NOMO-1 treated with dmso at 0.1 percent for 144 hours (cell line): ENCODE results near the gene KANSL1.
"Not testable (repeated sequence)": the region's sequence is repeated elsewhere in the genome, so short reads cannot be mapped to it uniquely, and the experiment has no call there.

Source experiments
- DNase-seq: peaks from one replicate; lab custom pipeline; 2025; ENCODE audit not compliant: unreplicated experiment; lab: John Stamatoyannopoulos, UW

The KANSL1 gene, protein sequence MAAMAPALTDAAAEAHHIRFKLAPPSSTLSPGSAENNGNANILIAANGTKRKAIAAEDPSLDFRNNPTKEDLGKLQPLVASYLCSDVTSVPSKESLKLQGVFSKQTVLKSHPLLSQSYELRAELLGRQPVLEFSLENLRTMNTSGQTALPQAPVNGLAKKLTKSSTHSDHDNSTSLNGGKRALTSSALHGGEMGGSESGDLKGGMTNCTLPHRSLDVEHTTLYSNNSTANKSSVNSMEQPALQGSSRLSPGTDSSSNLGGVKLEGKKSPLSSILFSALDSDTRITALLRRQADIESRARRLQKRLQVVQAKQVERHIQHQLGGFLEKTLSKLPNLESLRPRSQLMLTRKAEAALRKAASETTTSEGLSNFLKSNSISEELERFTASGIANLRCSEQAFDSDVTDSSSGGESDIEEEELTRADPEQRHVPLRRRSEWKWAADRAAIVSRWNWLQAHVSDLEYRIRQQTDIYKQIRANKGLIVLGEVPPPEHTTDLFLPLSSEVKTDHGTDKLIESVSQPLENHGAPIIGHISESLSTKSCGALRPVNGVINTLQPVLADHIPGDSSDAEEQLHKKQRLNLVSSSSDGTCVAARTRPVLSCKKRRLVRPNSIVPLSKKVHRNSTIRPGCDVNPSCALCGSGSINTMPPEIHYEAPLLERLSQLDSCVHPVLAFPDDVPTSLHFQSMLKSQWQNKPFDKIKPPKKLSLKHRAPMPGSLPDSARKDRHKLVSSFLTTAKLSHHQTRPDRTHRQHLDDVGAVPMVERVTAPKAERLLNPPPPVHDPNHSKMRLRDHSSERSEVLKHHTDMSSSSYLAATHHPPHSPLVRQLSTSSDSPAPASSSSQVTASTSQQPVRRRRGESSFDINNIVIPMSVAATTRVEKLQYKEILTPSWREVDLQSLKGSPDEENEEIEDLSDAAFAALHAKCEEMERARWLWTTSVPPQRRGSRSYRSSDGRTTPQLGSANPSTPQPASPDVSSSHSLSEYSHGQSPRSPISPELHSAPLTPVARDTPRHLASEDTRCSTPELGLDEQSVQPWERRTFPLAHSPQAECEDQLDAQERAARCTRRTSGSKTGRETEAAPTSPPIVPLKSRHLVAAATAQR (N-terminal part only)

DNA sequence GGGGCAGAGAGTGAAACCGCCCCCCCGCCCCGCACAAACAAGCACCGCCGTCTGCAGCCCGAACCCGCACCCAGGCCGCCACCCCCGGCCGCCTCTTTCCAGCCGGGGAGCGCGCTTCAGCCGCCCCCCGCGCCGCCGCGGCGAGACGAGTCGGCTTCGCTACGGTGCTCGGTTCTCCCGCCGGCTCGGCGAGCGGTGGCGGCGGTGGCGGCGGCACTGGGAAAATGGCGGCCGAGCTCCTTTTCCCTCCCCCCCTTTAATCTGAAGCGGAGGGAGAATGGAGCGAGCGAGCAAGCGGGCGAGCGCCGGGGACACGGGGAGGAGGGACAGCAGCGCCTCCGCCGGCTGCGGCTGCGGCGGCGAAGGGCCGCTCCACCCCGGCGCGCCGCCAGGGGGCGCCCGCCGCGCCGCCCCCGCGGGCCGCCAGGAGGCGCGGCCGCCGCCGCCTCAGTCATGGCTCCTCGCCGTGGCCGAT, at the start of gene KANSL1:
KANSL1 (minus strand) TSS at position 279 of the 475 bp plus-strand sequence. CDS start 21,286 bp downstream, outside the sequence.
- peak; percentile 82 for DNase-seq

DNA sequence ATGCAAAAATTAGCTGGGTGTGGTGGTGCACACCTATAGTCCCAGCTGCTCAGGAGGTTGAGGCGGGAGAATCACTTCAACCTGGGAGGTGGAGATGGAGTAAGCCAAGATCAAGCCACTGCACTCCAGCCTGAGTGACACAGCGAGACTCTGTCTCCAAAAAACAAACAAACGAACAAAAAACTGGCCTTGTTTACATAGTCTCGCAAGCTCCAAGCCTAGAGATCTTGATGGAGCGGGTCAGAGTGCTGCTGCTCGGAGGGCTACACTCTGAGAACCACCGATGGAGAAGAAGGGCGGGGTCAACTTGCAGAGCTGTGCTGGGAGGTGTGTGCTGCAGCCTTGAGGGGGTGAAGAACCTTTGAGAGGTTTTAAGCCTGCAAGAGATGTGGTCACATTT, 38.1 kb upstream of the KANSL1 start:
- not testable (repeated sequence) for DNase-seq

DNA sequence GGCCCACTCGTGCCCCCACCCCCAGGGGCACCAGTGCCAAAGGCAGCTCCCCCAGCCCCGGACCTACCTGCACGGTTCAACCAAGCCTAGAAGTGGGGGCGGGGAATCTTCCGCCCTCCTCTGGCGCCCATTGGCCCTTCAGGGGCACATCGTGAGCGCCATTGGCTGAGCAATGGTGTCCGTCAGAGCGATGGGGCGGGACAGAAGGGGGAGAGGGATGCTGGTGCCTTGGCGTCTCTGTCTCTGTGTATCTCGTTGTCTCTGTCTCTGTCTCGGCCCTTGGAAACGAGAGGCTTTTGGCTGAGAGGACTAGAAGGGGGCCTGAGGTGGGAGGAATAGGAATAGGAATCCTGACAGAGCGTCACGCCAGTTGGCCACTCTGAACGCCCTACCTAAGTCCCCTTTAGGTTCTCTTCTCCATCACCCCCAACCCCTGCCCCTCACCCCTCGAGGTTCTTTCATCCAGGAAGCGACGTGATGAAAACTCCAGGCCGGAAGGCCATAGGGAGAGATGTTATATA, 32.1 kb upstream of the KANSL1 start:
- DNase-seq, result peak; percentile 60

DNA sequence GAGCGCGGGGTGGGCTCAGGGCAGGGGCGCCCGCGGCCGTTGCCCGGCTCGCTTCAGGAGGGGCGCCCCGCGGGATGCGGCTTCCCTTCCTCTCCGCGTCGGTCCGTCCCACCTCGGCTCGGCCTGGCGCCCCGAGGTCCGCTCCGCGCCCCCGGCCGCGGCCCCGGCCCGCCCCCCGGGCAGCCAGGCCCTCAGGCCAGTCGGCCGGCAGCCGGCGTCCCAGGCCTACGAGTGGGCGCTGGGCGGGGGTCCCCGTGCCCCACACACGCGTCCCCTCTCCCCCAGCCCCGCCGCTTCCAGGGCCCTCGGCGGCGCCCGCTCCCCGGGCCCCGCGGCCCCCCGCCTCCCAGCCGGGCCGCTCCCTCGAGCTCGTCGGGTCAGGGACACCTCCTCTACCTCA, 31.6 kb upstream of the KANSL1 start:
- not testable (repeated sequence) for DNase-seq

DNA sequence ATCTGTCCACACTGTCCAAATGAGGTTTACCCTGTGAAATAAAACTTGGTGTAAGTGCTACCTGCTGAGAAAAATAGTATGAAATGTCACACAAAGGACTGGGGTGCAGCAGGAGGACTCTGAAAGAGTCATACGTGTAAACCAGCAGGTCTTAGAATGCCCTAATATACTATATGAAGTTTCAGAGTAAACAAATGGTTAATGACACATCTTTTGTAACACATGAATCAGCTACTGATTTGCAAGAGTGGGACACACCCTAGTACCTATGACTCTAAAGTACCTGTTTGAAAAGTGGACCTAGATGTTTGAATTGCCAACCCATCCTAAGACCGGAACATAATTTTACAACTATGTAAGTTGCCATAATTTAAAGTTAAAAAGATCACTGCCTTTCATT, 29.8 kb upstream of the KANSL1 start:
- not testable (repeated sequence) for DNase-seq

DNA sequence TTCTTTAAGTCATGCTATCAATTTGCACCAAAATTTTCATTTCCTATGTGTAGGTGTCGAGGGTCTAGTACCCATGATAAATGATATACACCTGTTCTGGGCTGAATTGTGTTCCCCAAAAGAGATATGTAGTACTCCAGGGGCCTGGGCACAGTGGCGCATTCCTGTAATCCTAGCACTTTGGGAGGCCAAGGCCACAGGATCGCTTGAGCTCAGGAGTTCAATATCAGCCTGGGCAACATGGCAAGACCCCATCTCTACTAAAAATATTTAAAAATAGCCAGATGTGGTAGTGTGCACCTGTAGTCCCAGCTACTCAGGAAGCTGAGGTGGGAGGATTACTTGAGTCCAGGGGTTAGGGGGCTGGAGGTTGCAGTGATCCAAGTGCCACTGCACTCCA, 23.5 kb upstream of the KANSL1 start:
- no peak for DNase-seq

DNA sequence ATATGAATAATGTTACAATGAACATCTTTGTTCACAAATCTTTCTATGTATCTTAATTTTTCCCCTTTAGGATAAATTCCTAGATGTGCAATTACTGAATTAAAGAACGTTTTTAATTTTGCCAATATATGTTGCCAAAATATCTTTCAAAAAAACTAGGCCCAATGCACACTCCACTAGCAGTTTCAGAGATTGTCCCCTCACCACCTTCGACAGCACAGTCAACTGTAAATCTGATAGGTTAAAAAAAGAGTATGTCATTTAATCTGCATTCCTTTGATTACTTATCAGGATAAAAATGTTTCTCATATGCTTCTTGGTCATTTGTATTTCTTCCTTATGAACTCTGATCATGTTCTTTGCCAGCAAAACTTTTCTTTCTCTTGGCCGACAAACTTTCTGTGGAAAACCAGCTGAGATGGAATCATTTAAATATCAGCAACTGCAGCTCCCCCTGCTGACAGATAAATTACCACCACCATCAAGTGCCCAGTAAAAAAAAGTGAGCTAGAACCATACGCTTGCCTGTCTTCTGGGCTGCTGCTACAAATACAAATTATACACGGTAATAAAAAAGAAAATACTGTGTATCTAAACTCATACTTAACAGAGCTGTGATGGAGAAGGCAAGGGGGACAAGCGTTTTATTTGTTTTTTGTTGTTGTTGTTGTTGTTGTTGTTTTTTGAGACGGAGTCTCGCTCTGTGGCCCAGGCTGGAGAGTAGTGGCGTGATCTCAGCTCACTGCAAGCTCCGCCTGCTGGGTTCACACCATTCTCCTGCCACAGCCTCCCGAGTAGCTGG, 19.6 kb upstream of the KANSL1 start:
- peak; percentile 9 for DNase-seq

DNA sequence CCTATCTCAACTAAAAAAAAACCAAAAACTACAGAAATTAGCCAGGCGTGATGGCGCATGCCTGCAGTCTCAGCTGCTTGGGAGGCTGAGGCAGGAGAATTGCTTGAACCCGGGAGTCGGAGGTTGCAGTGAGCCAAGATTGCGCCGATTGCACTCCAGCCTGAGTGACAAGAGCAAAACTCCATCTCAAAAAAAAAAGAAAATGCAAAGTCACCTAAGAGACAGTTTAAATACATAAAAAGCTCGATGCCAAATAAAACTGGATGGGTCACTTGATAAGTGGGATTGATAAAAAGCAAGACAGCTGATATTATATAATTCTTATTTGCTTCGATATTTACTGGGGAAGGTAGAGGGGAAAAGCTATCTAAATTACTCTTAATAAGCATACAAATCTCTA, 15.8 kb upstream of the KANSL1 start:
- DNase-seq, result no peak

DNA sequence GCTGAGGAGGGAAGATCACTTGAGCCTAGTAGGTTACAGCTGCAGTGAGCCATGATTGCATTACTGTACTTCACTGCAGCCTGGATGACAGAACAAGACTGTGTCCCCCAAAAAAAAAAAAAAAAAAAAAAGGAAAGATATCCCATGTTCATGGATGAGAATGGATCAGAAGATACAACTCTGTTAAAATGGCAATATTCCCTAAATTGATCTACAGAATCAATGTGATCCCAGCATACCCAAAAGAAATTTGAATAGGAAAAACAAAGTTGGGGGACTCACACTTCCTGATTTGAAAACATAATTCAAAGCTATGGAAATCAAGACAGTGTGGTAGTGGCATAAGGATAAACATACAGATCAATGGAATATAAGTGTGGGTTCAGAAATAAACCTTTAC, 12.7 kb upstream of the KANSL1 start:
- no peak for DNase-seq

DNA sequence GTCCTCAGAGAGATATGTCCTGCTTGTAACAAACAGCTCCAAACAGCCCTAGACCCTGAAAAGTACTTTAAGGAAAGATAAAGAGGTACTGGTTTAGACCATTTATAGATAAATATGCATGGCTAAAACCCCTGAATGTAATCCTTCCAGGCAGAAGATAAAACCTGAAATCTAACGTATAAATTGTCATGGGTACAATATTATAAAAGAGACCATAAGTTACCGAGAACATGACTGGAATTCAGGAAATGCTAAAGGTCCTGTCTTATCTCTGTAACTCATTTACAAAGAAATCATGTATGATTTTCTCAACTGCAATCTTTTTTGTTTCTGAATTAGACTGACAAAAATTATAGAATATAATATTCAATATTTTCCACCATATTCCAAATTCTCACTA, 9.2 kb upstream of the KANSL1 start:
- no peak for DNase-seq

DNA sequence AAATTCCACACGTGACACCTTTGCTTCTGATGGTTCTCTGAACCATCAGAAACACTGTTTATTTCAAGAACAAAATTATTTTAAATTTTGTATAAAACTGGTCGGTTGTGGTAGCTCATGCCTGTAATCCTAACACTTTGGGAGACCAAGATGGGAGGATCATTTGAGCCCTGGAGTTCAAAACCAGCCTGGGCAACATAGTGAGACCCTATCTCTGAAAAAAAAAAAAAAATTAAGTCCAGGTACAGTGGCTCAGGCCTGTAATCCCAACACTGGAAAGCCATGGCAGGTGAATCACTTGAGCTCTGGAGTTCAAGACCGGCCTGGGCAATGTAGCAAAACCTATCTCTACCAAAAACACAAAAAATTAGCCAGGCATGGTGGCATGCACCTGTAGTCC, 8.3 kb upstream of the KANSL1 start:
- no peak for DNase-seq

DNA sequence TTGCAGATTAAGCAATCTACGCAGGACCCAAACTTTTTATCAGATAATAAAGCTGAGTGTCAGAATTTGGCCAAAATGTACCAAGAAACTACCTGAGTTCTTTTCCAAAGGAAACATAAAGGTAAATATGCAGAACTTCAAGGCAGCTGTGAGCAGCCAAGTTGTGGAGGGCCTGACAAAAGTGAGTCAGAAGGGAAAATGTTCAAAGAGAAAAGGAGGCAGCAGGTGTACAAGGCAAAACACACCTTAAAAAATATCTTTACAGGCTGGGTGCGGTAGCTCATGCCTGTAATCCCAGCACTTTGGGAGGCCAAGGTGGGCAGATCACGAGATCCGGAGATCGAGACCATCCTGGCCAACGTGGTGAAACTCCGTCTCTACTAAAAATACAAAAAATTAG, 7.0 kb upstream of the KANSL1 start:
- no peak for DNase-seq

DNA sequence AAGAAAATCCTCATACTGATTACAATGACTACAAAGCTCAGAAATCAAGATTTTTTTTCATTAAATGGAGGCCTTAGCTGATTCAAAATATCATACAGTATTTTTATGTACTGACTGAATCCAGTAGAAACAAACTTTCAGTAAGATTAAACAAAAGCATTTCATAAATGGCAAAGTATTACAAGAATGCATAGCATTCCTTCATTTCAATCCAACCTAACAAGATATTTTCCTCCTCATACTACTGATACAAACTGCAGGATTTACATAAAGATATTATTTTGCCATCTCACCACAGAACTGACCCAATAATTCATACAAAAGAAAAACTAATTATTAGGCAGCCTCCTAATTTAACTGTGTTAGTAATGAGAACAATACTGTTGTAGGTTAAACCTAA, 6.2 kb upstream of the KANSL1 start:
- DNase-seq, result no peak

DNA sequence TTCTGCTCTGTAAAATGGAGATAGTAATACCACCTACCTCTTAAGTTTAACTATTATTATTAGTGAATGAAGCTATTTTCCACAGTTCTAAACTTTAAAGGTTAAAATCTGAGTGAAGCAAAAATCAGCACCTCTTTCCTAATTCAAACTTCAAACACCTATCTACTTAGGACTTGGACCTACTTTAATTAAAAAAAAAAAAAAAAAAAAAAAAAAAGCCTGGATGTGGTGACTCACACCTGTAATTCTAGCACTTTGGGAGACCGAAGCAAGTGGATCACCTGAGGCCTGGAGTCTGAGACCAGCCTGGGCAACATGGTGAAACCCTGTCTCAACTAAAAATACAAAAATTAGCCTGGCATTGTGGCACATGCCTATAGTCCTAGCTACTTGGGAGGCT, 5.0 kb upstream of the KANSL1 start:
- no peak for DNase-seq

DNA sequence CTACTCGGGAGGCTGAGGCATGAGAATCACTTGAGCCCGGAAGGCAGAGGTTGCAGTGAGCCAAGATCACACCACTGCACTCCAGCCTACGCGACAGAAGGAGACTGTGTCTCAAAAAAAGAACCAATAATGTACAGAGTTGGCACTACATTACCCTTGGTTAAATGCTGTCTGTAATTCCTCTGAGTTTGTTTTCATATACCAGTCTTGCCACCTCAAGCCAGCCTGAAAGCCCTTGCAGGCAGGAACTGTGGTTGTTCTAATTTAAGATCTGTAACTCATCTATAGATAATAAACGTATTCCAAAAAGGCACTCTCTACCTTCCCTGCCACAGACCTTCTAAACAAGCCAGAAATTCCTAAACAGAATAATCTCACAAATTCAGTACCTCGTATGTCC, 4.3 kb upstream of the KANSL1 start:
- DNase-seq, result no peak

DNA sequence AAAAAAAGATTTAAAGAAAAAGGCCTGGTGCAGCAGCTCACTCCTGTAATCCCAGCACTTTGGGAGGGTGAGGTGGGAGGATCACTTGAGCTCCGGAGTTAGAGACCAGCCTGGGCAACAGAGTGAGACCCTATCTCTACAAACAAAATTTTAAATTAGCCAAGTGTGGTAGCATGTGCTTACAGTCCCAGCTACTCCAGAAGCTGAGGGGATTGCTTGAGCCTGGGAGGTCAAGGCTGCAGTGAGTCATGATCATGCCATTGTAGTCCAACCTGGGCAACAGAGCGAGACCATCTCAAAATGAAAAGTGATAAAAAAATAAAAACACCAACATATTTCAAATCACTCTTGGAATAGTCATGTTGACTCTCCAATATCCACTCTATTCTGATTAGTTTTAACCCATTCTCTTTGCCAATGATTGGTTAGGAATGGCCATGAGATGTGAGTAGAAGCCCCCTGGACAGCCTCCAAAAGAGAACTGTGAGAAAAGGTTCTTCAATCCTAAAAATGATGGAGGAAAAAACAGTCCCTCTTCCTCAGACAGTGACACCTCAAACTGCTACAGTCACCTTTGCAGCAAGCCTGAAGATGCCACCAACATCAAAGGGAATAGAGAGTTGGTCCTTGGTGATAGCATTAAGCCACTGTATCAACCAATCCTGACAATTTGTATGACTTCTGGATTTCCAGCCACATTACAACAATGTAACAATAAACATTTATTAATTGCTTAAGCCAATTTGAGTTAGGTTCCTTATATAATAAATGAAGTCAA, 2.9 kb upstream of the KANSL1 start:
- no peak for DNase-seq

DNA sequence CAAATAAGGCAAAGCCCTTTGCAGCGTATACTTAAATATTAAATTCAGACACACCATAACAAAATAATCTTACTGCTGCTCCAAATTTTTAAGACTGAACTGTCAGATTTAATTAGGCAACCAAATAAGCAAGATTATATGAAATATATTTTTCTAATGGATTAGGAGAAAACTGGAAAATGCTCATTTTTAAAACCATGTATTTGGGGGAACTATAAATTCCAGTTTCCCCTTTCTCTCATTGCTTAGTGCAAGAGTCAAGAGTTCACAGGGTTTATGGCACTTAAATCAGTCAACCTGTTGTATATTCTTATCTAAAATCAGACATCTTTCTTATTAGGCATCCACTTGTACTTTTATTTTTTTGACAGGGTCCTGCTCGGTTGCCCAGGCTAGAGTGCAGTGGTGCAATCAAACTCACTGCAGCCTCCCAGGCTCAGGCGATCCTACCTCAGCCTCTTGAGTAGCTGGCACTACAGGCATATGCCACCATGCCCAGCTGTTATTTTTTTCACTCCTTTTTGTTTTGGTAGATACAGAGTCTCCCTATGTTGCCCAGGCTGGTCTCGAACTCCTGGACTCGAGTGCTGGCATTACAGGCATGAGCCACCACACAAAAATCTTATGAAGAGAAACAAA, 2.1 kb upstream of the KANSL1 start:
- DNase-seq, result no peak

DNA sequence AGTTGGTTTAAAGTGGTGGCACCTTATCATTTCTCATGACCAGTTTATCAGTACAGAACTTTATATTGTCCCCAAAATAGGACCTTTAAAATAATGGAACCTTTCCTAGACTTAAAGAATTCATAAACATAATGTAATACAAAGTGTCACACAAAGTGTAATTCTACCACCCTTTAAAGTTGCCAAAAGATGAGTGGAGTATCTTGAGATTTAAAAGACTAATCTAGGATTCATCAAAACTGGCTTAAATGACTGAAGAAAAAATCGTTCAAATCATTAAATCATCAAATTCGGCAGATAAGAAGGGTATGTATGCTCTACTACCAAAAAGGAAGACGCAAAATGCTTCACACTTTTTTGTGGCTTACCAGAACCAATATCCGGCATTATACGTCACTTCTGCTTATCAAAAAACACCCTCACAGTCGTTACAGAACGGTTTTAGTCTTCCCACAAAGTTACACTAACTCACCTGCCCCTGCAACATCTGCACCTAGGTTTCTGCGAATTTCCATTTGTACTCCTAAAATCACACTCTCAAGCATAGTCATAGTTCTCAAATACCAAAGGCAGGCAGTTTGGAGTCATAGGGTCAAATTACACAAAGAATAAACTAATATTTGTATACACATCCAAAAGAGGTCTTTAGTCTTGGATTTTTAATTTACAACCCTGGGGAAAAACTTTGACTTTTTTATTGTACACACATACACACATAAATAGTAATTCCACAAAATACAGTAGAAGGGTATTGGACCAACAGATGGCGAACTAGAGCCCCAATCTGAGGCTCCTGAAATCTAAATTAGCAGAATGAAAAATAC, 1.4 kb upstream of the KANSL1 start:
- DNase-seq, result peak; percentile 64
